Stimulated activated CD8-positive, alpha-beta memory T cell treated with anti-CD3 and anti-CD28 coated beads, Interleukin-4, amount 100 ng/mL, for 24 hours (primary cell): ENCODE results near the gene GRM8.
"Not testable (repeated sequence)": the region's sequence is repeated elsewhere in the genome, so short reads cannot be mapped to it uniquely, and the experiment has no call there.

Source experiments
- DNase-seq: peaks from one replicate; pipeline ENCODE4 v3.0.0-alpha.2; 2020; ENCODE audit warnings: low read depth

GRM8 gene

GRCh38 chr7:126908564-126908963, 344.2 kb downstream of the GRM8 start:
- DNase-seq = not testable (repeated sequence)

GRCh38 chr7:126907657-126908056, 345.1 kb downstream of the GRM8 start:
- DNase-seq = not testable (repeated sequence)

DNA sequence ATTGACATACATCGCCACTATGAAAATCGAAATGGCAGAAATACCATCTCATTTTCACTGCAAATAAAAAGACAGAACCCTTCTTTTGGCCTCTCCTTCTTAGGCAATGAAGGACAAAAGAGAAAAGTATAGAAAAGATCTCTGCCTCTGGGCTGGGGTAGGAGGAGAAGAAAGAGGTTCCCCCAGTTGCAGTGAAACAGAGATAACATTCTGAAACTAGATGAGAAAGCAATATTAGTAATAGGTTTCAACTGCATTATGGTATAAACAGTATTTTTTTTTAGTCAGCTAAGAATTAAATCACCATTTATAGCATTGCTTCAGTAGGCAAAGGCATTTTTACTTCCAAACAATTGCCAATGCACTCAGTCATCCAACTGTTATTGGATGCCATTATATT, 347.5 kb downstream of the GRM8 start:
- not testable (repeated sequence) for DNase-seq

DNA sequence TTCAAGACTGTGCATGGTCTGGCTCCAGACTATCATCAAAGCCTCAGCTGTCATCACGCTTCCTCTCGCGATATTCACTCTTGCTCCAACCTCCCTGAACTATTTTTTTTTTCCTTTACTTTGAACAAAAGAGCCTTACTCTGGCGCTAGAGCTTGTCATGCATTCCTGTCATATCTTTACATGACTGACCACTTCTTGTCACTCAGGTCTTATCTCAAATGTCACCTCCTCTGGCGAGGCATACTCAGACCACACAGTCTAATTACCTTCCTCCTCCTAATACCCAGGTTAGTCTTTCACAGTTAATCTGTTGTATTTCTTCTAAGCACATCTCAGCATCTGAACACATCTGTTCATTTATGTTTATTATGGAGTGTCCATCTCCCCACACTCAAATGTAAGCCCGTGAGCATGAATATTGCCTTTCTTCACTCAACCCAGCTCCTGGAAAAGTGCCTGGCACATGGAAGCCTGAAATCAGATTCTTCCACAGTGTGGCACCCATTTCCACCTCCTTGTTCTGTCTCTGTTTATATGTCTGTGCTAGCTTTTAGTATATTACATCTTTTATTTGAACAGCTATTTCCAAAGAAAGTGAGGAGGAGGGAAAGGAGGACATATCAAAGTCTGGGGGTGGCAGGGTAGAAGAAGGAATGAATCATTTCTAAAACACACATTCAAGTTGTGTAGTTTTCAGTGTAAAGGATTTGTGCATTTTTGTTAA, 351.5 kb downstream of the GRM8 start:
- not testable (repeated sequence) for DNase-seq

DNA sequence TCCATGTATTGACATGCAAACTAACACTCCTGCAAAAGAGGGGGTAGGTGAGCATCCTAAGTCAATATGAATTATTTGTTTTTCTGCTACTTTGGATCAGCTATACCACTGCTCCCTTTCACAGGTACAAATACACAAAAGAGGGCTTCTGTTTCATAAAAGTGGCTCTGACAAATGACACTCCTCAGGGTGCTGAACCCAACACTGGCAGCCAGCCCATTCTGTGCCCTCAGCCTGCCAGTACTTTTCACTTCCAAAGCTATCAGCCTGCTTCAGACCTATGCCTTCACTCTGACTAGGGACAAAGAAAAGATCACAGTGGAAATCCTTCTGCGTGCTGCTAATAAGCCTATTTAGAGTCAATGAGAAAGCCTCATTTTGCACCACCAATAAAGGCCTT, 364.8 kb downstream of the GRM8 start:
- DNase-seq = not testable (repeated sequence)

- DNase-seq = not testable (repeated sequence)
These were observed 365.2 kb downstream of the GRM8 start for GRCh38 chr7:126887560-126887959.

- not testable (repeated sequence) for DNase-seq
These were observed 370.0 kb downstream of the GRM8 start for GRCh38 chr7:126882730-126883129.

DNA sequence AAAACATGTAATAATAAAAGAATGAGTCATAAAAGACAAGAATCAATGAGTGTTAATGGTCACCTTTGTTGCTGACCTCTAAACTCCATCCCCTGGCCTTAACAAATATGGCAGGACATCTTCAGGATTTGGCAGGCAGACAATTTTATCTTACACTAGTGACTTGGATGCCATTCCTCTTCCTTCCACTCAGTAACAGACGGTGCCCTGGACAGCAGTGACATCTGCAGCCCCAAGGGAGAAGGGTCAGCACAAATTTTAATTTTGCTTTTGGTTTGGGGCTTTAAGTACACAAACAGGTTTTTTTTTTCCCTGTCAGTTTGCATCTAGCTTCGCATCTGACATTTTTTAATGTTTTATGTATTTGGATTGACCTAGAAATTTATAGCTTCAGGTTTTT, 370.8 kb downstream of the GRM8 start:
- DNase-seq = not testable (repeated sequence)

GRCh38 chr7:126881315-126881714, 371.4 kb downstream of the GRM8 start:
- no peak for DNase-seq

DNA sequence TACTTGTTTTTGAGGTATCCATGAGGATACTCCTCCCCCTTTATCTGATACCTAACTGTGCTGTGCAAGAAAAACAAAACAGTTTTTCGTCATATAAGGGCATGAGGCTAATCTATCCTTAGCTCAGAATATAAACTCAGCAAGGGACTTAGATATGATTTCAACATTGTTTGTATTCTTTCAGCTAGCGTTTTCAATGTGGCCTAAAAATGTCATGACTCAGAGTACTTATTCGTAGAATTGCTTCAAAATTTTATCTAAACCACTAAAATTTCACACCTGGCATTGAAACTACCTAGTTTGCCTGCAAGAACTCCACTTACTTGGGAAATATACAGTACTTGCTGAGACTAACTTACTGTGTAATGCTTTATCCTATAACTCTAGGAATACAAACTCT, 376.2 kb downstream of the GRM8 start:
- DNase-seq = not testable (repeated sequence)

DNA sequence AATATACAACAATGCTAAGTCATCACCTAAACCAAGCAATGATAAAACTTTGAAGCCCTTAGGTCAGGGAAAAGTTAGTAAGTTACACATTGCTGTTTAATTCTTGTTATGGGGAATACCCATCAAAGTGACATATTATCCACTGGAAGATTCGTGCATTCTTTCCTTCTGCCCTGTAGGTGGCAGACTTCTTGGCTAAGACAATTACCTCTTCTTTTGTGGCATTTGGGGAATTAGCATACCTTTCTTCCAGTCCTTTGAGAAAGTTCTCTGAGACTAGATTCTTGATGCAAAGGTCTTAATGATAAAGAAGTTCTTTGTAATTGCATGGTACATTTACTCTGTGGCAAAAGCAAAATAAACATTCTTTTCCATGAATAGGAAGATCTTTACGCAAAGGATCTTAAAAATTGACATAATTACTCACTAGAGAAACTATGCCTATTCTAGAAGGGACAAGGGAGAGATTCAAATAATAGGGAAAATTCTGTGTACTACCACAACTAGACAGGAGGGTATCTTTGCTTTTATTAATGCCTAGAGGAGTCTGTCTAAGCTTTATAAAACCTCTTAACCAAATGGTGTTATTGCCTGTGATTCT, 395.9 kb downstream of the GRM8 start:
- DNase-seq = no peak

DNA sequence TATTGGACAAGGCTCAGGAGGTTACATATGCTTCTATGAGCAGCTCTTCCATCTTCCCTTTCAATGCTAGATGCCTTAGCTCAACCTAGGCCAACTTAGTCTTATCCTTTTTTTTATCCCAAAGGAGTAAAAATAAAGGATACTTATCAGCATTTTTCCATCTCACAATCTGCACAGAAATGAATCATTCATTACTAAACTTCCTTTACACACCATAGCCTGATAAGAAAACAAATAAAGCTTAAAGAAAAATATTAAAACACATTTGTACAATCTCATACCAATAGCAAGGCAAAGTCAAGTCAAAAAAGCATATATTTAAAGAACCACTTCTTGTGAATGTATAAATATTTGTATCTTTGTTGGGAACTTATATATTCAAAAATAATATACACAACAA, 407.4 kb downstream of the GRM8 start:
- no peak for DNase-seq

GRCh38 chr7:126843883-126844282, 408.9 kb downstream of the GRM8 start:
- no peak for DNase-seq

DNA sequence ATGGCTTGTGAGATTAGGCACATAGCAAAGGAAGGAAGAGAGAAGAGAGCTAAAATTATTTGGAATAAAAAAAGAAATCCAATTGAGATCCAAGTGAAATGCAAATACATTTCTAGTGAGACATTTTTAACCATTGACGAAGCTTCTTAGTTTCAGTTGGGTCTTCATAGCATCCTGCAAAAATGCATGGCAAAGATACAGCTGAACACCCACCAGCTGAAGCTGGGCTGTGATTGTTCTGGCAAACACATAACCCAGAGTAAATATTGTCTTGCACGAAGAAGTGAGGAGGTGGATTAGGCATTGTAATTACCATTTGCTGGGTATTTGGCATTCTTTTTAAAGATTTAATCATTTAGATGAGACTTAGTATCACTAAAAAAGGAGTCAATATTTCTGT, 409.4 kb downstream of the GRM8 start:
- no peak for DNase-seq

GRCh38 chr7:126842451-126842850, 410.3 kb downstream of the GRM8 start:
- DNase-seq = no peak

- DNase-seq = no peak
These were observed 411.9 kb downstream of the GRM8 start for GRCh38 chr7:126840869-126841268.

DNA sequence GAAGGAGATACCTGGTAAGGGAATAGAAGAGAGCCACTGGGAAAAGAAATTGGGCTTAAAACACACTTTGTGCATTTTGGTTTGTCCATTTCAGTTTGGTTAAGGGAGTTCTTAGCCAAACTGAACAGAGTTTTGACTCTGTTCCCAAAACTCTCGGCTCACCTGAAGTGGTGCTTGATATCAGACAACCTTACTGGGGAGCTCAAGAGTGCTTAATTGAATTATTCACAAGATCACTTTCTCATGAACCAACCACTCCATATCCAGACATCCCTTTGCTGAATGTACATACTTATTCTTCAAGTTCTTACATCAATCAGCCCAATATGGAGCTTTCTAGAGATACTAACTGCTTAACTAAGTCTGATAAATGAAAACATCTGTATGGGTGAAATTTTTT, 413.1 kb downstream of the GRM8 start:
- DNase-seq = no peak

DNA sequence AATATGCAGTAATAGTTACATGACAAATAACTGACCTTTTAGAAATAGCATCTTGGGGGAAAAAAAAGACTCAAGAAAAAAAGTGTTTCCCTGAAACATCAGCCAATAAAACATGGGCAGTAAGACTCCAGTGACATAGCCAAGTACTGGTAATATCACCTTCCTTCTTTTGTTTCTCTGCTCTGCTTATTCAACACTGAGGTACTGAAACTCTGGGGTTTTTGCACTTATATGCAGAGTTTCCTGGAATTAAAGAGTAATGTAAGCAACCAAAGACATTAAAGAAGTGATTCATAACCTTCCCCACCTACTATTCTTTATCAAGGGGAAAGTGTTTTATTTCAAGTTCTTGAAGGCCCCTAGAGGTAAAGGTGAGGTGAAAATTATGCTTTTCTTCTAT, 414.5 kb downstream of the GRM8 start:
- no peak for DNase-seq

- not testable (repeated sequence) for DNase-seq
These were observed 421.5 kb downstream of the GRM8 start for GRCh38 chr7:126831241-126831640.

DNA sequence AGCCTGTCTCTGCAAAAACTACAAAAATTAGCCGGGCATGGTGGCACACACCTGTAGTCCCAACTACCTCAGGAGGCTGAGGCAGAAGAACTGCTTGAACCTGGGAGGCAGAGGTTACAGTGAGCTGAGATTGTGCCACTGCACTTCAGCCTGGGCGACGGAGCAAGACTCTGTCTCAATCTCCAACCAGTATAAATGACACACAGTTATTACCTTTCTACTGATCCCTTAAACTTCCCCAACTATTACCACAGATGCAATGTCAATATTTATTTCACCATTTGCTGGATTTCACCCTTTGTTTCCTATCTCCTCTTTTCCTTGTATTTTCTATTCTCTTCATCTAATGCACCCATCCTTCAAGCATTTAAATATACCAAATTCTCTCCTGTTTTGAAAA, 431.8 kb downstream of the GRM8 start:
- no peak for DNase-seq

GRCh38 chr7:126819197-126819484, 433.6 kb downstream of the GRM8 start:
- no peak for DNase-seq

DNA sequence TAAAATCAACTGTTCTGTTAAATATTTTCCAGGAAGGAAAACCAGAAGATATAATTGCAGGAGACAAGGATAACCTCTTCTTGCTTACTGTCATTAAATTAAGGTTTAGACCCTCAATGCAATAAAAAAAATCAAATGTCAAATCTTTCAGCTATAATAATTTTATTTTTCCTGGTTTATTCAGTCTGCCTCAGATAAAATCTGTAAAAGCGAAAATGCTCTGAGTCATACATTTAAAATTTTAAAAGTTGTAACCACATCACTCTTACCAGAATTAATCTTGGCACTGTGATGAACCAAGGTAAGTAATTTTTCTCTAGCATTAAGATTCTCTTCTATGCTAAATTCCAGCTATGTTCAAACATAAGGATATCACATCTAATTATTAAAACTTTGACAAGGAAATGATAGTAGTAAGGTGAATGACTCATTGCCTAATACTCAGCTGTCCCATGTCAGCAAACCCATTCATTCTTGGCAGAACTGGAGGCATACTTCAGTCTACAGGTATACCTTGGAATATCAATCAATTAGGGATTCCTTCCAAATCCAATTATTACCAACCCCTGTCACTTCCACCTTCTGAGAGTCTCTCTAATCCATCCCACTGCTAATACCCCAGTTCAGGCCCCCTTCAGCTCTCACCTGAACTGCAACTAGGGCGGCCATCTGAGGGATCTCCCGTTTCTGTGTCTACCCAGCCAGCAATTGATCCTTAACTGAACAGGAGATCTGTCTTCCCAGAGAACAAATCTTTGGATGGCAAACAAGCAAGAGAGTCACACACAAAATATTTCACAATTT, 434.1 kb downstream of the GRM8 start:
- DNase-seq = no peak

DNA sequence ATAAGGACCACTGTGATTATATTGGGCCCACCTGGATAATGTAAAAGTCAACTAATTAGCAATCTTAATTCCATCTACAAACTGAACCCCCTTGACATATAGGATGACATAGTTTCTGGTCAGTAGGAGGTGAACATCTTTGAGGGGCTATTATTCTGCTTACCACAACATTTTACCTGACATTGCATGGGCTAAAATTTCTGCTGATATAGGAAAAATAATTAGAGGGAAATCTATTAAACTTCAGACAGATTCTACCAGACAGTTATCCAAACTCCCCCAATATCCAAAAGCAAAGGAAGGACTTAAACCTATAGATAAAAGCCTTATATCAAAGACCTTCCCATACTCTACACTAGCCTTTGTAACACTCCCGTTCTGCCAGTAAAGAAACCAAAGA, 443.6 kb downstream of the GRM8 start:
- no peak for DNase-seq
